HG02798 (cell line): Measurements from ENCODE around the gene NT5DC1.

Experiments used
- ATAC-seq: cut with Tn5 transposase; IDR thresholded peaks from one replicate; pipeline ENCODE4 v1.9.1; 2021; ENCODE audit warnings: mild to moderate bottlenecking; ENCODE audit not compliant: unreplicated experiment, poor library complexity

The NT5DC1 gene

GRCh38 chr6:116298273-116298672 lies 197.6 kb downstream of the NT5DC1 start:
- no peak for ATAC-seq

- no peak for ATAC-seq
Observed at GRCh38 chr6:116298973-116299372, 198.3 kb downstream of the NT5DC1 start.
